Parathyroid adenoma (tissue), 2 donors: ENCODE data around the gene HIGD2B.
"Not testable (repeated sequence)": the region's sequence is repeated elsewhere in the genome, so short reads cannot be mapped to it uniquely, and the experiment has no call there.

ENCODE experiments used
- H2AFZ ChIP-seq: fragments of 300-600 bp; sonication (generic); one replicate; pipeline ENCODE4 v1.7.0; 2017; ENCODE audit warnings: antibody characterized with exemption, mild to moderate bottlenecking
- H3K27ac ChIP-seq: fragments of 300-600 bp; sonication (generic); one replicate; pipeline ENCODE4 v1.7.0; 2017
- H3K27me3 ChIP-seq: fragments of 300-600 bp; sonication (generic); one replicate; pipeline ENCODE4 v1.7.0; 2017; ENCODE audit warnings: low read length; ENCODE audit not compliant: control insufficient read depth, insufficient read depth
- H3K36me3 ChIP-seq: fragments of 300-600 bp; sonication (generic); one replicate; pipeline ENCODE4 v1.7.0; 2017; ENCODE audit warnings: low read length; ENCODE audit not compliant: control insufficient read depth, insufficient read depth
- H3K4me1 ChIP-seq: fragments of 300-600 bp; sonication (generic); one replicate; pipeline ENCODE4 v1.7.0; 2017; ENCODE audit warnings: control low read depth
- H3K4me2 ChIP-seq: fragments of 300-600 bp; sonication (generic); one replicate; pipeline ENCODE4 v1.7.0; 2017; ENCODE audit warnings: low read length
- H3K4me3 ChIP-seq: fragments of 300-600 bp; sonication (generic); one replicate; pipeline ENCODE4 v1.7.0; 2017; ENCODE audit warnings: low read depth, low read length
- H3K79me2 ChIP-seq: fragments of 300-600 bp; sonication (generic); one replicate; pipeline ENCODE4 v1.7.0; 2017; ENCODE audit warnings: control low read depth
- H3K9ac ChIP-seq: fragments of 300-600 bp; sonication (generic); one replicate; pipeline ENCODE4 v1.7.0; 2017; ENCODE audit warnings: mild to moderate bottlenecking
- H3K9me3 ChIP-seq: fragments of 300-600 bp; sonication (generic); one replicate; pipeline ENCODE4 v1.7.0; 2017; ENCODE audit warnings: low read length; ENCODE audit not compliant: control insufficient read depth
- CTCF ChIP-seq: fragments of 300-600 bp; sonication (generic); IDR thresholded peaks from one replicate; pipeline ENCODE4 v1.7.0; 2017; ENCODE audit warnings: antibody characterized with exemption, mild to moderate bottlenecking
- donor health status: primary hyperparathyroidism.

HIGD2B gene

GRCh38 chr15:72732086-72732485 lies 46.1 kb upstream of the HIGD2B start:
- H3K36me3 ChIP-seq: no peaks in the 10 kb centered on the region

GRCh38 chr15:72728821-72729220 lies 42.8 kb upstream of the HIGD2B start:
- H3K27ac ChIP-seq: no peak overlapping the region
- no peaks in the 10 kb centered on the region for H3K9me3 ChIP-seq
- TF ChIP-seq CTCF: no peak
- H3K4me2 ChIP-seq: no peak overlapping the region
- no peaks in the 10 kb centered on the region for H3K27me3 ChIP-seq
- no peaks in the 10 kb centered on the region for H3K36me3 ChIP-seq
- no peak overlapping the region for H2AFZ ChIP-seq
- no peaks in the 10 kb centered on the region for H3K4me1 ChIP-seq
- no peak overlapping the region for H3K9ac ChIP-seq
- H3K4me3 ChIP-seq: no peak overlapping the region
- H3K79me2 ChIP-seq: no peaks in the 10 kb centered on the region

More at GRCh38 chr15:72732086-72732485, 46.1 kb upstream of the HIGD2B start:
- no peaks in the 10 kb centered on the region for H3K27me3 ChIP-seq
- H3K27ac ChIP-seq: no peak overlapping the region
- H3K4me3 ChIP-seq: no peak overlapping the region
- H3K9ac ChIP-seq: no peak overlapping the region
- H3K9me3 ChIP-seq: no peaks in the 10 kb centered on the region
- H3K4me2 ChIP-seq: no peak overlapping the region
- no peaks in the 10 kb centered on the region for H3K79me2 ChIP-seq
- H2AFZ ChIP-seq: no peak overlapping the region
- no peaks in the 10 kb centered on the region for H3K4me1 ChIP-seq
- no peak for TF ChIP-seq CTCF

- H3K4me2 ChIP-seq, H3K9me3 ChIP-seq, H3K27ac ChIP-seq, H3K27me3 ChIP-seq, H3K79me2 ChIP-seq, H3K9ac ChIP-seq, H3K4me3 ChIP-seq, H3K4me1 ChIP-seq, H2AFZ ChIP-seq, H3K36me3 ChIP-seq: not testable (repeated sequence)
These were observed 42.3 kb upstream of the HIGD2B start for GRCh38 chr15:72728249-72728648.

- Histone ChIP-seq H3K4me3 (no peak overlapping the region), H2AFZ (no peak overlapping the region), H3K9ac (no peak overlapping the region), H3K36me3 (no peaks in the 10 kb centered on the region), H3K4me2 (no peak overlapping the region), H3K79me2 (no peaks in the 10 kb centered on the region), H3K4me1 (no peaks in the 10 kb centered on the region), H3K27me3 (no peaks in the 10 kb centered on the region), H3K9me3 (no peaks in the 10 kb centered on the region), H3K27ac (no peak overlapping the region)
- TF ChIP-seq CTCF: no peak
These were observed 41.2 kb upstream of the HIGD2B start for GRCh38 chr15:72727154-72727553.

GRCh38 chr15:72725851-72726250 lies 39.9 kb upstream of the HIGD2B start:
- not testable (repeated sequence) for H3K9me3 ChIP-seq, H3K4me1 ChIP-seq, H3K27ac ChIP-seq, H3K27me3 ChIP-seq, H3K4me3 ChIP-seq, H3K9ac ChIP-seq, H3K4me2 ChIP-seq, H2AFZ ChIP-seq, H3K79me2 ChIP-seq, H3K36me3 ChIP-seq

GRCh38 chr15:72725446-72725845 lies 39.5 kb upstream of the HIGD2B start:
- no peak overlapping the region for H3K27ac ChIP-seq
- no peaks in the 10 kb centered on the region for H3K4me1 ChIP-seq
- H3K4me2 ChIP-seq: no peak overlapping the region
- no peak overlapping the region for H3K4me3 ChIP-seq
- no peak overlapping the region for H2AFZ ChIP-seq
- TF ChIP-seq CTCF: no peak
- H3K27me3 ChIP-seq: no peaks in the 10 kb centered on the region
- no peaks in the 10 kb centered on the region for H3K36me3 ChIP-seq
- H3K9ac ChIP-seq: no peak overlapping the region
- H3K79me2 ChIP-seq: no peaks in the 10 kb centered on the region
- no peaks in the 10 kb centered on the region for H3K9me3 ChIP-seq
